Peyer's patch (tissue), 4 donors: ENCODE results near the gene COG5.

Experiments used
- POLR2A ChIP-seq, 2 donors: fragments of 450-650 bp; IDR thresholded peaks; one replicate each; pipeline ENCODE4 v1.5.1; 2017; ENCODE audit warnings: antibody characterized with exemption in 2 of 2, mild to moderate bottlenecking in 2 of 2, moderate library complexity in 2 of 2
- TF ChIP-seq, protein P1 (sequence below), 6 experiments: fragments of 450-650 bp in 4 of 6; fragments of 200-600 bp in 2 of 6; sonication (generic) in 1 of 6; IDR thresholded peaks; one replicate each; pipeline ENCODE4 v1.5.1; 2017 to 2019; ENCODE audit warnings: antibody characterized with exemption in 6 of 6, mild to moderate bottlenecking in 3 of 6, moderate library complexity in 1 of 6

DNA sequence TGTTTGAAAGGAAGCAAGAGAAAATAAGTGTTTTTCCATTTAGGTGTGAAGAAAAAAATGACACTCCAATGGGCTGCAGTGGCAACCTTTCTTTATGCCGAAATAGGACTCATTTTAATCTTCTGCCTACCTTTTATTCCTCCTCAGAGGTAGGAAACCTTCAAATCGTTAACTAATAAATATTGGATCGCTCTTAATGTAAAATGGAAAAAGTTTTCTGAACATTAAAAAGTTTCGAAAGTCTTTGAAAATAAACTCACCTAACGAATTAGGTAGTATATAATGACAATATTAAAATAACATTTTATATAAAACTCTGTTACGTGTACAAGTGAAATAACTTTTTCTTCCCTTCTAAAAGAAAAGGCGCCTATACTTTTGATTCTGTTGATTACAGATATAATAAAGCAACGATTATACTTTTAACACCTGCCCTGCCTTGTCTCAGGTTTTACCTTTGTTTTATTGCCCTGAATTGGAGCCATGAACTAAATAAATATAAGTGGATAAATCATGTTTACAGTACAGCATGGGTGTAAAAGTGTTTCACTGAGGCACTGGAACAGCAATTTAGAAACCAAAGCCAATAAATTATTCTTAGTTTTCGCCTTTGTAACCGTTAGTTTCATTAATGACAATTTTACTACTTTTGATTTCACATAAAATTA, 17.1 kb upstream of the COG5 start:
- TF ChIP-seq, protein P1, sequence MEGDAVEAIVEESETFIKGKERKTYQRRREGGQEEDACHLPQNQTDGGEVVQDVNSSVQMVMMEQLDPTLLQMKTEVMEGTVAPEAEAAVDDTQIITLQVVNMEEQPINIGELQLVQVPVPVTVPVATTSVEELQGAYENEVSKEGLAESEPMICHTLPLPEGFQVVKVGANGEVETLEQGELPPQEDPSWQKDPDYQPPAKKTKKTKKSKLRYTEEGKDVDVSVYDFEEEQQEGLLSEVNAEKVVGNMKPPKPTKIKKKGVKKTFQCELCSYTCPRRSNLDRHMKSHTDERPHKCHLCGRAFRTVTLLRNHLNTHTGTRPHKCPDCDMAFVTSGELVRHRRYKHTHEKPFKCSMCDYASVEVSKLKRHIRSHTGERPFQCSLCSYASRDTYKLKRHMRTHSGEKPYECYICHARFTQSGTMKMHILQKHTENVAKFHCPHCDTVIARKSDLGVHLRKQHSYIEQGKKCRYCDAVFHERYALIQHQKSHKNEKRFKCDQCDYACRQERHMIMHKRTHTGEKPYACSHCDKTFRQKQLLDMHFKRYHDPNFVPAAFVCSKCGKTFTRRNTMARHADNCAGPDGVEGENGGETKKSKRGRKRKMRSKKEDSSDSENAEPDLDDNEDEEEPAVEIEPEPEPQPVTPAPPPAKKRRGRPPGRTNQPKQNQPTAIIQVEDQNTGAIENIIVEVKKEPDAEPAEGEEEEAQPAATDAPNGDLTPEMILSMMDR (IDR thresholded peaks at IDR 0.05): no peak
- no peak for TF ChIP-seq POLR2A (IDR thresholded peaks at IDR 0.05)
